Stimulated activated CD8-positive, alpha-beta memory T cell treated with anti-CD3 and anti-CD28 coated beads, Interleukin-15, amount 100 ng/mL, for 24 hours (primary cell): ENCODE results near the gene KIAA0232.
A peak's percentile ranks its signal among the peaks of the same experiment; 100 is the strongest.

ENCODE experiments used
- DNase-seq: peaks from one replicate; pipeline ENCODE4 v3.0.0-alpha.2; 2020; ENCODE audit warnings: low read depth

Gene KIAA0232

GRCh38 chr4:6782147-6782845 is at the start of gene KIAA0232:
Gene KIAA0232, plus strand, starts transcription at chr4:6782727. Its CDS starts 41,727 bp downstream, at chr4:6824454.
- DNase-seq = peak; percentile 78

- no peak for DNase-seq
Measured at GRCh38 chr4:6733358-6734164, 49.0 kb upstream of the KIAA0232 start.

GRCh38 chr4:6734165-6734786 is 48.3 kb upstream of the KIAA0232 start:
- no peak for DNase-seq

- DNase-seq = no peak
Measured at GRCh38 chr4:6739920-6740319, 42.6 kb upstream of the KIAA0232 start.

GRCh38 chr4:6740347-6740746 is 42.2 kb upstream of the KIAA0232 start:
- DNase-seq = no peak

GRCh38 chr4:6742507-6742906 is 40.0 kb upstream of the KIAA0232 start:
- no peak for DNase-seq

GRCh38 chr4:6742989-6743388 is 39.5 kb upstream of the KIAA0232 start:
- no peak for DNase-seq

- DNase-seq = no peak
Measured at GRCh38 chr4:6746721-6747293, 35.7 kb upstream of the KIAA0232 start.

GRCh38 chr4:6747294-6748051 is 35.1 kb upstream of the KIAA0232 start:
- DNase-seq = no peak

GRCh38 chr4:6748286-6748685 is 34.2 kb upstream of the KIAA0232 start:
- no peak for DNase-seq

GRCh38 chr4:6749340-6750171 is 33.0 kb upstream of the KIAA0232 start:
- no peak for DNase-seq

- DNase-seq = no peak
Measured at GRCh38 chr4:6750286-6751221, 32.0 kb upstream of the KIAA0232 start.

- DNase-seq = no peak
Measured at GRCh38 chr4:6751611-6752485, 30.7 kb upstream of the KIAA0232 start.

- no peak for DNase-seq
Measured at GRCh38 chr4:6752486-6752829, 30.1 kb upstream of the KIAA0232 start.

- no peak for DNase-seq
Measured at GRCh38 chr4:6753103-6753560, 29.4 kb upstream of the KIAA0232 start.

GRCh38 chr4:6753891-6754290 is 28.6 kb upstream of the KIAA0232 start:
- DNase-seq = no peak

GRCh38 chr4:6754481-6755087 is 27.9 kb upstream of the KIAA0232 start:
- DNase-seq = no peak

GRCh38 chr4:6755088-6755753 is 27.3 kb upstream of the KIAA0232 start:
- no peak for DNase-seq
